ENCODE data around the gene EXOSC7.

Gene EXOSC7

GRCh38 chr3:45056608-45057301 is 80.7 kb downstream of the EXOSC7 start:
- no peak for DNase-seq

- DNase-seq = no peak
Measured at GRCh38 chr3:45057557-45057956, 81.5 kb downstream of the EXOSC7 start.

DNA sequence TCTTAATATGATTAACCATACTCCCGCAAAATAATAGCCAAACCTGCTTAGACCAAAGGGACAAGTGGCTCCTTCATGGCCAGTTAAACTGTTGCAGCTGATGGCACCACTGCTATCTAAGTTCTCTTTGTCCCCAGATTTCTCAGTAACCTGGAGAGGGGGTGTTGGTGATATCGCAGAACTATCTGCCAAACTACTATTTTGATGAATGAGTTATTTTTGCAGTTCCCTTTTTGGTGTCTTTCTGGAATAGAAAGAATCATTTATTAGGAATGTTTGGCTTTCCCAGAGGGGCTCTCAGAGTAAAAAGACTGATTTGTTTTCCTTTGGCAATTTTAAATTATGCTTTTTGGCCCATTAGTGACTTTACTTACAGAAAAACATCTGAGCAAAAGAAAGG is 83.1 kb downstream of the EXOSC7 start:
- DNase-seq = no peak

GRCh38 chr3:45060165-45060892 is 84.3 kb downstream of the EXOSC7 start:
- DNase-seq = no peak

Data from islet precursor cell (in vitro differentiated cells).